Left ventricle myocardium inferior (tissue), 1 donor: Measurements from ENCODE around the gene ERI3. TPM values are rescaled to one million over a fixed set of nuclear protein-coding genes. Genes with fewer than 3 reads are reported as not detected.

Experiments used
- DNase-seq: peaks from one replicate; pipeline ENCODE4 v3.0.0-alpha.2; 2020
- H3K27ac ChIP-seq: fragments of 200-600 bp; replicated peaks from 2 replicates; pipeline ENCODE4 v1.8.0; 2021
- H3K27me3 ChIP-seq: fragments of 200-600 bp; 2 replicates; pipeline ENCODE4 v1.8.0; 2021; ENCODE audit warnings: low read depth
- H3K36me3 ChIP-seq: fragments of 200-600 bp; 2 replicates; pipeline ENCODE4 v1.8.0; 2021
- H3K4me1 ChIP-seq: fragments of 200-600 bp; 2 replicates; pipeline ENCODE4 v1.8.0; 2021
- H3K4me3 ChIP-seq: fragments of 200-600 bp; 2 replicates; pipeline ENCODE4 v1.8.0; 2021; ENCODE audit warnings: mild to moderate bottlenecking, moderate library complexity
- H3K9me3 ChIP-seq: fragments of 200-600 bp; replicated peaks from 2 replicates; pipeline ENCODE4 v1.8.0; 2021
- CTCF ChIP-seq: fragments of 200-600 bp; IDR thresholded peaks from 2 replicates; pipeline ENCODE4 v1.8.0; 2021; ENCODE audit warnings: antibody characterized with exemption, mild to moderate bottlenecking, borderline replicate concordance
- intact Hi-C: fragments of 100-400 bp; cut with micrococcal nuclease; formaldehyde crosslinking; loops from one replicate; pipeline ENCODE4 v1.11.0; 2022
- total RNA-seq: library from RNA; stranded (reverse); fragmentation: NEBNext Ultra II Directional; extraction: Animal tissue kit (Norgen Biotek cat#: 25700); gene quantifications from one replicate; pipeline ENCODE4 v1.2.1, GENCODE V29; 2021
- donor health status: DM: no; HTN: yes; CAD: no; lungs with severe emphysema.

Gene ERI3
- total RNA-seq, 1 donor from 2014 or later: 50.4 TPM

- intact Hi-C loops: no loop called here
- Histone ChIP-seq H3K4me1 (peaks cover 29% of the 10 kb centered on the region), H3K9me3 (no peaks in the 10 kb centered on the region), H3K27me3 (no peaks in the 10 kb centered on the region), H3K27ac (no peak overlapping the region), H3K36me3 (peaks cover 7% of the 10 kb centered on the region), H3K4me3 (no peak overlapping the region)
- DNase-seq: no peak
- TF ChIP-seq CTCF: no peak
Observed at GRCh38 chr1:44251486-44251885, 103.6 kb downstream of the ERI3 start.

- H3K36me3 ChIP-seq: peaks cover 7% of the 10 kb centered on the region
- intact Hi-C loops: no loop called here
- no peaks in the 10 kb centered on the region for H3K9me3 ChIP-seq
- peaks cover 29% of the 10 kb centered on the region for H3K4me1 ChIP-seq
- peak overlapping the region; percentile 64 for H3K27ac ChIP-seq
- no peak overlapping the region for H3K4me3 ChIP-seq
- H3K27me3 ChIP-seq: no peaks in the 10 kb centered on the region
- TF ChIP-seq CTCF: no peak
- peak; percentile 51 for DNase-seq
Observed at GRCh38 chr1:44250068-44250781, 104.8 kb downstream of the ERI3 start.

DNA sequence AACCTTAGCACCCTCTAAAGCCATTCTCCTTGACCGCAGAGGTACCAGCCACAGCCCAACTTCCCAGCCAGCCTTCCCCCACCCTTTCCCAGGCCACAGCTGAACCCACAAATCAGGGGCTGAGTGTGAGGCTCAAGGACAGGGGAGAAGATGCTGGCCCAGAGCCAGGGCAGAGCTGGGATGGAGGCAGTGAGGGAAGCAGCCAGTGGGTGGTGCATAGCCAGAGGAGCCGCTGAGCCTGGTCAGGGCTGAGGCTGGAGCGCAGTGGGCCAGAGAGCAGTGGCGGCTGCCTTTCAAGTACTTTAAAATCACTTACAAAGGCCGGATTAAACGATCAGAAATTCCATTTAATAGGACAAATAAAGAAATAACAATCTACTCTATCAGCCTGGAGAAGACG lies 105.5 kb downstream of the ERI3 start:
- Histone ChIP-seq H3K4me1 (peaks cover 29% of the 10 kb centered on the region), H3K27ac (no peak overlapping the region), H3K36me3 (peaks cover 7% of the 10 kb centered on the region), H3K4me3 (no peak overlapping the region), H3K27me3 (no peaks in the 10 kb centered on the region), H3K9me3 (no peaks in the 10 kb centered on the region)
- DNase-seq: no peak
- intact Hi-C loops: no loop called here
- no peak for TF ChIP-seq CTCF

- peaks cover 17% of the 10 kb centered on the region for H3K36me3 ChIP-seq
- no peak for DNase-seq
- no peak overlapping the region for H3K4me3 ChIP-seq
- no peak overlapping the region for H3K27ac ChIP-seq
- TF ChIP-seq CTCF: no peak
- H3K27me3 ChIP-seq: no peaks in the 10 kb centered on the region
- peaks cover 24% of the 10 kb centered on the region for H3K4me1 ChIP-seq
- intact Hi-C loops: no loop called here
- no peaks in the 10 kb centered on the region for H3K9me3 ChIP-seq
Observed at GRCh38 chr1:44246806-44247205, 108.3 kb downstream of the ERI3 start.

GRCh38 chr1:44244986-44245385 lies 110.1 kb downstream of the ERI3 start:
- intact Hi-C loops: no loop called here
- H3K9me3 ChIP-seq: no peaks in the 10 kb centered on the region
- H3K4me1 ChIP-seq: peaks cover 23% of the 10 kb centered on the region
- H3K36me3 ChIP-seq: peaks cover 17% of the 10 kb centered on the region
- TF ChIP-seq CTCF: no peak
- no peaks in the 10 kb centered on the region for H3K27me3 ChIP-seq
- no peak overlapping the region for H3K27ac ChIP-seq
- no peak for DNase-seq
- H3K4me3 ChIP-seq: no peak overlapping the region
